ENCODE data around the gene ZNF311.

ZNF311 gene

DNA sequence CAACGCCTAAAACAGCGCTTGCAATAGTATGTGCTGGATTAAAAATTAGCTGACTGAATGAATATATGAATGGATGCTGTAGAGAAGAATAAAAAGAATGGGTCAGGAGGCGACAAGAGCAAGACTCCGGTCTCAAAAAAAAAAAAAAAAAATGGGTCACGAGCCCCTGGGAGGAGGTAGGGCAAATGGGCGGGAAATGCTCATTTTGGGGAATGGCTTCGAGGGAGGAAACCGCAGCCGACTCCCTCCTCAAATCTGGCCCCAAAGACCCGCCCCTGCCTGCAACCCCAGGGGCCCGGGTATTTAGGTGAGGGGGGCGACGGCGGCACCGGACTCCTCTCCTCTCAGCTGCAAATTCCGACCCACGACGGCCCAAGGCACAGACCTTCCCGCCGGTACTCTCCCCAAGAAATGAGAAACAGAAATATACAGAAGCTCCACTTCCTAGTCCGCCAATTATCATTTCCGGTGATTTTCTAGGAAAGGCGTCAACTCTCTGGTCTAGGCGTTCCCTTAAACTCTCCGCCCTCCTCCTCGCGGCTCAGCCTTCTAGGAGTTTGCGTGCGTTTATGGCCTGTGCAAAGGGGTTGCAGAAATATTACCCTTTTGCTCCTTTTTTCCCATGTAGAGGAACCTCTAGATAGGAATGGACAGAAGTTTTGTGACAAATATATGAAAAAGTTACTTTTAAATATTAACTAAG, at the start of gene ZNF311:
Gene ZNF311, minus strand, starts transcription at position 133 of the 703 bp plus-strand sequence. CDS start 1,361 bp downstream, outside the sequence.
- no peak for DNase-seq (ENCODE audit: low read depth, low spot score)

DNA sequence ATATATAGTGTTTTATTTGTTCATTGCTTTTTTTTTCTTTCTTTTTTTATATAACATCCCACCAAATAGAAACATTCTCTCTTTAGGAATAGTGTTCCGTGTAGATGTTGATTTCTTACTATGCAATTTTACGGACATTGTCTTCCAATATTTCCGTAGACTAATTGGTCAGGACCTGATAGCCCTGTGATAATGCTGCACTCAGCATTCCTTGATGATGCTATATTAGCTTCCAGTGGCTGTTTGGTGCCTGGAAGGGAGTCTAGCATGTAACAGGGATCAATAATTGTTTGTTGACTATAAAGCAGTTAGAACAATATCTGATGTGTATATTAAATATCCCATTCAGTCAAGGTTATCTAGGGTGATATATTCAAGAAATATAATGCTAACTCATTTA, 46.6 kb upstream of the ZNF311 start:
- DNase-seq (ENCODE audit: low read depth, low spot score), result no peak

GRCh38 chr6:29045075-29045474, 40.0 kb upstream of the ZNF311 start, which contains the start of gene OR2W1:
TSS of gene OR2W1 (minus strand) at chr6:29045175. CDS start at chr6:29045175, 0 bp downstream.
- DNase-seq (ENCODE audit: low read depth, low spot score), result no peak

DNA sequence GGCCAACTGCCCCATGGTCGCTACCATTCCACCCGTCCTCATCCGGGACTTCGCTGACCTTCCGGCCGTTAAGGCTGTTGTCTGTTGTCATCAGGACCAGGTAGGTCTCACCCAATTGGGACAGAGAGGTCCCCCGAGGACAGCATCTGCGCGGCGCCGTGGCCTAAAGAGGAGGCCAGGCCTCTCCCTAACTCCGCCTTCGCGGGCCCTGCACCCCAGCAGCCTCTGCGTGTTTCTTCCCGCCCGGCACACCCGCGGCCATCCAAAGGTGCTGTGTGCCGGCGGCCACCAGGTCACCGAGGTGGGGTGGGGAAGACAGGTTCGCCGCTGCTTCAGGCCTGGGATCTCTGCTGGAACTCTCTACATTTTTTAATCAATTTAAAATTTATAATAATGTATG, 30.8 kb upstream of the ZNF311 start:
- DNase-seq (ENCODE audit: low read depth, low spot score), result no peak

GRCh38 chr6:29028821-29029220, 23.7 kb upstream of the ZNF311 start:
- no peak for DNase-seq (ENCODE audit: low read depth, low spot score)

- no peak for DNase-seq (ENCODE audit: low read depth, low spot score)
Measured at GRCh38 chr6:29025927-29026585, 20.9 kb upstream of the ZNF311 start.

GRCh38 chr6:29021434-29021833, 16.3 kb upstream of the ZNF311 start:
- DNase-seq (ENCODE audit: low read depth, low spot score), result no peak

- DNase-seq (ENCODE audit: low read depth, low spot score), result no peak
Measured at GRCh38 chr6:29019629-29020028, 14.5 kb upstream of the ZNF311 start.

- no peak for DNase-seq (ENCODE audit: low read depth, low spot score)
Measured at GRCh38 chr6:29017428-29017802, 12.3 kb upstream of the ZNF311 start.

DNA sequence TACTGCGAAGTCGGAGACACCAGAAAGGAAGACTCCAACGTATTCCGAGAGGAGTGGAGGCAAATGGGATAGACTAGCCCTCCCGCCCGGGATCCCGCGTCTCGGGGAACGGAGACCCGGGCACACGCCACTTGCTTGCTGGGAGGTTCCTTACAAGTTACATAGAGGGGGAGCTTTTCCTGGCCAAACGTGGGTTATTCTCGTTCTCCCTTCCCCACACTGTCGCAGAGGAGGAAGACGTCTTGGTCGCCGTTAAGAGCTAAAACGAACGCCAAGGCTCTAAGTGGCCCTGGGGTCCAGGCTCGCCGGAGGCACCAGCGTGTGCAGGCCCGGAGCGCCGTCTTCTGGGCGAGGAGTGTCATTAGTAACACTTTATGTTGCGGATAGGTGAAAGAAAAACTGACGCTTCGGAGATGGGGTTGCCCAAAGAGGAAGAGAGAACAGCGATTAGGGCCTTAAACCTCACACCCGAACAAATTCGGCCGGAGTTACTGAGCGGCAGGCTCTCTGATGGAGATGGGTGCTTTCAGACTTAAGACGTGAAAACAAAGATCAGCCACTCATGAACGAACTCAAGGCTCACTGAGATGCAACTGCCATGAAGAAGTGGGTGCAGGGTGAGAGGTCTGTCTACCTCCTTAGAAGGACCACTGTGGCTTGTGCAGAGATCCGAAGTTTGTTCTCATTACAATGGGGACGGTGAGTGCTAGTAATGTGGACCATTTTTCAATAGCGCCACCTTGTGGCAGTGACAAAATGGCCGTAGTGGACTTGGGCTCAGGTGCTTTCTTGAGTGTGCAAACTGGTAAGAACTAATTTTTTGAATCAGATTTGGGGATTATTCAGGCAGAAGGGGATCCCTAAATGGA, 11.7 kb upstream of the ZNF311 start:
- peak; percentile 64 for DNase-seq (ENCODE audit: low read depth, low spot score)

DNA sequence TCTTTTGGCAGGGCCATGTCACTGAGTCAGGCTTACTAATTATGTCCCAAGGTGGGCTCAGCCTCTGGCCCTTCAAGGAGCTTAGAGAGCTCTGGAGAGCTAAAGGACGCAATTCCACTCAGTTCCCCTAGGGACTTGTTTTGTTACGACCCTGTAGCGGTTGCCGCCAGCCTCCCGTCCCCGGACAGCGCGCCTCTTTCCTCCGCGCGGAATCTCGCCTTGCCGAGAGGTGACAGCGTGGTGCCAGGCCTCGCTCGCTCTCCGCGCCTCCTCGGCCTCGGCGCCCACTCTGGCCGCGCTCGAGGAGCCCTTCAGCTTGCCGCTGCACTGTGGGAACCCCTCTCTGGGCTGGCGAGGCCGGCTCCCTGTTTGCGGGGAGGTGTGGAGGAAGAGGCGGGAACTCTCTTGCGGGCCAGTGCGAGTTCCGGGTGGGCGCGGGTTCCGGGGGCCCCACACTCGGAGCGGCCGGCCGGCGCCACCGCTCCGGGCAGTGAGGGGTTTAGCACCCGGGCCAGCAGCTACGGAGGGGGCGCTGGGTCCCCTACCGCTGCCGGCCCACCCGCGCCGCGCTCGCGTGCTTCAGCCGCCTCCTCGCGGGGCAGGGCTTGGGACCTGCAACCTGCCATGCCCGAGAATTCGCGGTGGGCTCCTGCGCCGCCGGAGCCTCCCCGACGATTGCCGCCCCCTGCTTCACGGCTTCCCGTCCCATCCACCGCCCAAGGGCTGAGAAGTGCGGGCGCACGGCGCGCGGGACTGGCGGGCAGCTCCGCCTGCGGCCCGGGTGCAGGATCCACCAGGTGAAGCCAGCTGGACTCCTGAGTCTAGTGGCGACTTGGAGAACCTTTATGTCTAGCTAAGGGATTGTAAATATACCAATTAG, 9.9 kb upstream of the ZNF311 start:
- DNase-seq (ENCODE audit: low read depth, low spot score), result no peak

GRCh38 chr6:29011276-29011734, 6.2 kb upstream of the ZNF311 start:
- no peak for DNase-seq (ENCODE audit: low read depth, low spot score)

- DNase-seq (ENCODE audit: low read depth, low spot score), result no peak
Measured at GRCh38 chr6:29009358-29009757, 4.2 kb upstream of the ZNF311 start.

- no peak for DNase-seq (ENCODE audit: low read depth, low spot score)
Measured at GRCh38 chr6:29008089-29008488, 3.0 kb upstream of the ZNF311 start.

- DNase-seq (ENCODE audit: low read depth, low spot score), result no peak
Measured at GRCh38 chr6:28996844-28997510, 8.1 kb downstream of the ZNF311 start.

GRCh38 chr6:28995093-28995650, 9.9 kb downstream of the ZNF311 start:
- DNase-seq (ENCODE audit: low read depth, low spot score), result no peak

DNA sequence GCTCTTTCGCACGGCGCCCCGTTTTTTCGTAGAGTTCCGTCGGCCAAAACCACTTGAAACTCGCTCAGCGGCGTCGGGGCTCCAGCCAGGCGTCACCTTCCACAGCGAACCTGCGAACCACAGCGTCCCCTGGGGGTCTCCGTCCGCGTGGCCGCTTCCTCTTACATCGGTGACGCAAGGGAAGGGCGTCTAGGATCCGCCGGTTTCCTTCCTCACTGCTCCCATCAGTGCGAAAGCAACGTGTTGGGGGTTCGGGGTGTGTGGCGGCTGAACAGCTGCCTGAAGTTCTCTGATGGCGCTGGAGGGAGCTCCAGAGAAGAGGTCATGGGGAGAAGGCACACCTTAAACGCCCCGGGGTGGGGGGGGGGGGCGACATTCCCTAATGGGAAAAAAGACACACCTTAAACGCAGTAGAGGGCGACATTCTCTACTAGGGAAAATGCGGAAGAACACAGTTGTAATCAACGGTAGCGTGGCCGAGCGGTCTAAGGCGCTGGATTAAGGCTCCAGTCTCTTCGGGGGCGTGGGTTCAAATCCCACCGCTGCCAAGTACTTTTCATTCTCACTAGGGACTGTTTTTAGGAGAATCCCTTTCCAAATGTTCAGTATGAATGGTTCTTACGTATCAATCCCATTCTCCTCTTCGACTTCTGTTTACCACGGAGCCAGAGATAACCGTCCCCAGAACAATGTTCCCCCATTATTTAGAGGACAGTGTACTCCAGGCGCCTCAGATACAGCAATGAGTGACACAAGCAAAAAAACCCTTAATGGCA, 16.4 kb downstream of the ZNF311 start:
- no peak for DNase-seq (ENCODE audit: low read depth, low spot score)

GRCh38 chr6:28985462-28986164, 19.5 kb downstream of the ZNF311 start:
- peak; percentile 88 for DNase-seq (ENCODE audit: low read depth, low spot score)

GRCh38 chr6:28983838-28984237, 21.3 kb downstream of the ZNF311 start:
- DNase-seq (ENCODE audit: low read depth, low spot score), result no peak

Data from brain pericyte (primary cell).